H1 (cell line): Measurements from ENCODE around the gene ANKRD12. TPM values are rescaled to one million over a fixed set of nuclear protein-coding genes. Genes with fewer than 3 reads are reported as not detected.

Experiments used
- CTCF ChIA-PET: fragments of 300-600 bp; sonication (Branson Sonifier 250); formaldehyde crosslinking; loops from one replicate; lab custom pipeline; 2021; ENCODE audit not compliant: partially characterized antibody; lab: Charles Lee
- POLR2A ChIA-PET: fragments of 300-600 bp; sonication (Branson Sonifier 250); formaldehyde crosslinking; loops from one replicate; lab custom pipeline; 2021; ENCODE audit warnings: inconsistent platforms; ENCODE audit not compliant: partially characterized antibody; lab: Charles Lee
- DNase-seq, 2 experiments: peaks; one replicate each; pipeline versions ENCODE4 v3.0.0 to v3.0.0-alpha.2; 2010 to 2022; ENCODE audit warnings: low spot score in 2 of 2, low read depth in 1 of 2, mixed read lengths in 1 of 2
- FAIRE-seq: peaks from 2 replicates; lab custom pipeline; 2011; peaks lifted over from hg19 to GRCh38; lab: Jason Lieb, UNC
- H2AFZ ChIP-seq: 2 replicates; pipeline ENCODE4 v1.8.1; 2012; ENCODE audit warnings: low read length, inconsistent platforms
- H2AK5ac ChIP-seq: 2 replicates; pipeline ENCODE4 v1.6.1; 2013; ENCODE audit warnings: low read depth, low read length
- H2BK120ac ChIP-seq: replicated peaks from 2 replicates; pipeline ENCODE3; 2013; ENCODE audit warnings: low read depth, low read length, inconsistent platforms
- H2BK12ac ChIP-seq: 2 replicates; pipeline ENCODE4 v1.6.1; 2013; ENCODE audit warnings: low read depth, low read length
- H2BK15ac ChIP-seq: 2 replicates; pipeline ENCODE4 v1.6.1; 2013; ENCODE audit warnings: low read length
- H2BK20ac ChIP-seq: 2 replicates; pipeline ENCODE4 v1.6.1; 2013; ENCODE audit warnings: low read length
- H2BK5ac ChIP-seq: 2 replicates; pipeline ENCODE4 v1.6.1; 2013; ENCODE audit warnings: low read depth, low read length
- H3K14ac ChIP-seq: 2 replicates; pipeline ENCODE4 v1.6.1; 2013; ENCODE audit warnings: inconsistent platforms; ENCODE audit not compliant: insufficient read length
- H3K18ac ChIP-seq: 2 replicates; pipeline ENCODE4 v1.6.1; 2013; ENCODE audit warnings: low read length; ENCODE audit errors: extremely low read depth
- H3K23ac ChIP-seq: 2 replicates; pipeline ENCODE4 v1.6.1; 2013; ENCODE audit warnings: inconsistent platforms; ENCODE audit not compliant: insufficient read length
- H3K23me2 ChIP-seq: 2 replicates; pipeline ENCODE4 v1.6.1; 2013; ENCODE audit warnings: low read depth, low read length
- H3K27ac ChIP-seq: 2 replicates; pipeline ENCODE4 v1.6.1; 2011; ENCODE audit warnings: low read depth, low read length, inconsistent platforms
- H3K27me3 ChIP-seq, 4 experiments: replicated peaks in 1 of 4; 1 replicate in 1 of 4; 2 replicates in 3 of 4; pipeline versions ENCODE4 v1.6.1 to v1.8.1; 2011 to 2013; ENCODE audit warnings: low read length in 3 of 4, mild to moderate bottlenecking in 3 of 4, inconsistent platforms in 2 of 4, mixed read lengths in 2 of 4, moderate library complexity in 1 of 4; ENCODE audit not compliant: control insufficient read depth in 3 of 4, insufficient read depth in 3 of 4; ENCODE audit errors: extremely low read depth in 1 of 4
- H3K36me3 ChIP-seq, 4 experiments: 2 replicates each; pipeline versions ENCODE4 v1.6.1 to v1.8.1; 2011 to 2013; ENCODE audit warnings: mild to moderate bottlenecking in 4 of 4, low read length in 3 of 4, moderate library complexity in 2 of 4, control low read depth in 1 of 4, inconsistent platforms in 1 of 4; ENCODE audit not compliant: insufficient read depth in 4 of 4, control insufficient read depth in 2 of 4
- H3K4ac ChIP-seq: replicated peaks from 2 replicates; pipeline ENCODE3; 2013; ENCODE audit warnings: low read length, low read depth, mixed read lengths, inconsistent platforms; ENCODE audit not compliant: insufficient read length
- H3K4me1 ChIP-seq, 4 experiments: replicated peaks in 1 of 4; 1 replicate in 1 of 4; 2 replicates in 3 of 4; pipeline versions ENCODE4 v1.6.1 to v1.8.1; 2011 to 2013; ENCODE audit warnings: low read length in 3 of 4, inconsistent platforms in 2 of 4, mixed read lengths in 1 of 4; ENCODE audit not compliant: insufficient read depth in 4 of 4, control insufficient read depth in 3 of 4
- H3K4me2 ChIP-seq, 2 experiments: 2 replicates each; pipeline versions ENCODE4 v1.6.1 to v1.8.1; 2011 to 2013; ENCODE audit warnings: low read depth in 2 of 2, low read length in 2 of 2, control low read depth in 1 of 2, inconsistent platforms in 1 of 2, mild to moderate bottlenecking in 1 of 2; ENCODE audit not compliant: insufficient read depth in 1 of 2
- H3K4me3 ChIP-seq, 4 experiments: fragments of 200-600, 300-600 bp in 1 of 4; sonication (generic), shearing (Covaris generic), sonication (Bioruptor Twin) in 1 of 4; 2 replicates each; pipeline versions ENCODE4 v1.5.1 to v1.8.1; 2011 to 2016; ENCODE audit warnings: low read length in 4 of 4, low read depth in 3 of 4, control low read depth in 2 of 4, inconsistent platforms in 2 of 4, mild to moderate bottlenecking in 2 of 4, mixed read lengths in 1 of 4, moderate library complexity in 1 of 4; ENCODE audit not compliant: insufficient read depth in 2 of 4; ENCODE audit errors: extremely low read depth in 1 of 4
- H3K56ac ChIP-seq: replicated peaks from 2 replicates; pipeline ENCODE3; 2013; ENCODE audit warnings: low read depth, mild to moderate bottlenecking, mixed read lengths, low read length, inconsistent platforms; ENCODE audit not compliant: insufficient read length
- H3K79me1 ChIP-seq: 2 replicates; pipeline ENCODE4 v1.6.1; 2013; ENCODE audit warnings: low read depth, low read length, control low read depth
- H3K79me2 ChIP-seq, 2 experiments: 2 replicates each; pipeline versions ENCODE4 v1.6.1 to v1.8.1; 2012 to 2013; ENCODE audit warnings: low read length in 2 of 2, mild to moderate bottlenecking in 2 of 2, inconsistent platforms in 1 of 2; ENCODE audit not compliant: insufficient read depth in 2 of 2, control insufficient read depth in 1 of 2
- H3K9ac ChIP-seq, 4 experiments: replicated peaks in 1 of 4; 1 replicate in 1 of 4; 2 replicates in 3 of 4; pipeline versions ENCODE4 v1.6.1 to v1.8.1; 2011 to 2013; ENCODE audit warnings: low read depth in 3 of 4, low read length in 3 of 4, control low read depth in 2 of 4, mild to moderate bottlenecking in 2 of 4, moderate library complexity in 2 of 4, inconsistent platforms in 1 of 4; ENCODE audit errors: extremely low read depth in 1 of 4
- H3K9me3 ChIP-seq, 2 experiments: 2 replicates each; pipeline versions ENCODE4 v1.6.1 to v1.8.1; 2012 to 2013; ENCODE audit warnings: mild to moderate bottlenecking in 2 of 2, moderate library complexity in 2 of 2, control low read depth in 1 of 2, inconsistent platforms in 1 of 2, low read depth in 1 of 2, low read length in 1 of 2, mixed read lengths in 1 of 2; ENCODE audit not compliant: insufficient read depth in 2 of 2
- H4K20me1 ChIP-seq, 2 experiments: replicated peaks in 1 of 2; 2 replicates each; pipeline versions ENCODE3 to v1.8.1; 2011 to 2013; ENCODE audit warnings: inconsistent platforms in 2 of 2, low read length in 2 of 2, mild to moderate bottlenecking in 1 of 2; ENCODE audit not compliant: insufficient read depth in 2 of 2, control insufficient read depth in 1 of 2
- H4K5ac ChIP-seq: 2 replicates; pipeline ENCODE4 v1.6.1; 2013; ENCODE audit warnings: low read length, low read depth, mixed read lengths, inconsistent platforms; ENCODE audit not compliant: insufficient read length
- H4K8ac ChIP-seq: 2 replicates; pipeline ENCODE4 v1.8.0; 2013; ENCODE audit warnings: mild to moderate bottlenecking, moderate library complexity, low read length, inconsistent platforms; ENCODE audit not compliant: insufficient read depth; ENCODE audit errors: extremely low read depth
- H4K91ac ChIP-seq: replicated peaks from 2 replicates; pipeline ENCODE3; 2013; ENCODE audit warnings: low read length, mixed read lengths, inconsistent platforms; ENCODE audit not compliant: insufficient read length
- CHD2 ChIP-seq: IDR thresholded peaks from 2 replicates; pipeline ENCODE4 v1.6.1; 2012; ENCODE audit warnings: low read length, improper control_type of control experiment
- CREB1 ChIP-seq: IDR thresholded peaks from 2 replicates; pipeline ENCODE4 v1.6.1; 2012; ENCODE audit warnings: inconsistent platforms
- KDM1A ChIP-seq: fragments of 200-600, 300-600 bp; sonication (generic); IDR thresholded peaks from 2 replicates; pipeline ENCODE4 v1.7.1; 2016; ENCODE audit warnings: mild to moderate bottlenecking, low read length, borderline replicate concordance
- SP1 ChIP-seq: IDR thresholded peaks from 2 replicates; pipeline ENCODE4 v1.6.1; 2011; ENCODE audit warnings: low read depth, low read length
- TBP ChIP-seq: IDR thresholded peaks from 2 replicates; pipeline ENCODE4 v1.6.1; 2011; ENCODE audit warnings: low read depth, low read length, improper control_type of control experiment
- ZNF274 ChIP-seq: IDR thresholded peaks from 2 replicates; pipeline ENCODE4 v1.7.0; 2012; ENCODE audit warnings: low read length, borderline replicate concordance; ENCODE audit errors: extremely low read depth
- WGBS, 2 experiments: shearing (Covaris generic) in 1 of 2; methylation state at CpG; one replicate each; pipeline versions ENCODE4 v1.1.6 to v1.1.7; 2013 to 2015; ENCODE audit warnings: low lambda C conversion rate in 2 of 2, mixed read lengths in 2 of 2, inconsistent platforms in 1 of 2, low coverage in 1 of 2, missing lambda C conversion rate in 1 of 2; ENCODE audit not compliant: insufficient replicate concordance in 2 of 2, insufficient coverage in 1 of 2, insufficient read length in 1 of 2; ENCODE audit errors: extremely low coverage in 1 of 2, missing lambda C conversion rate in 1 of 2; 5-methylcytosine and 5-hydroxymethylcytosine counted together
- polyA plus RNA-seq, 7 experiments: library from polyadenylated mRNA; depleted of rRNA in 3 of 7; stranded (reverse) in 5 of 7; unstranded in 2 of 7; fragments of >200 nt in 5 of 7; fragments of 200-250 nt in 2 of 7; gene quantifications; 1 replicate in 5 of 7; 2 replicates in 1 of 7; 4 replicates in 1 of 7; pipeline versions ENCODE4 v1.2.1 to v1.2.3, GENCODE V29; 2011 to 2013; ENCODE audit warnings: missing spikeins in 2 of 7, mixed read lengths in 2 of 7
- total RNA-seq: library from RNA; stranded (reverse); fragmentation: NEBNext Ultra II Directional; extraction: Animal tissue kit (Norgen Biotek cat#: 25700); gene quantifications from 2 replicates; pipeline ENCODE4 v1.2.1, GENCODE V29; 2021
- TF ChIP-seq, protein P1 (sequence below): IDR thresholded peaks from 2 replicates; pipeline ENCODE4 v1.6.1; 2012; ENCODE audit warnings: inconsistent platforms

The ANKRD12 gene
- total and polyA plus RNA-seq, 2 of the 8 experiments (the other 6 are each of a cell fraction or from before 2014, with no cell fraction given): 2.6 to 37.9 TPM

DNA sequence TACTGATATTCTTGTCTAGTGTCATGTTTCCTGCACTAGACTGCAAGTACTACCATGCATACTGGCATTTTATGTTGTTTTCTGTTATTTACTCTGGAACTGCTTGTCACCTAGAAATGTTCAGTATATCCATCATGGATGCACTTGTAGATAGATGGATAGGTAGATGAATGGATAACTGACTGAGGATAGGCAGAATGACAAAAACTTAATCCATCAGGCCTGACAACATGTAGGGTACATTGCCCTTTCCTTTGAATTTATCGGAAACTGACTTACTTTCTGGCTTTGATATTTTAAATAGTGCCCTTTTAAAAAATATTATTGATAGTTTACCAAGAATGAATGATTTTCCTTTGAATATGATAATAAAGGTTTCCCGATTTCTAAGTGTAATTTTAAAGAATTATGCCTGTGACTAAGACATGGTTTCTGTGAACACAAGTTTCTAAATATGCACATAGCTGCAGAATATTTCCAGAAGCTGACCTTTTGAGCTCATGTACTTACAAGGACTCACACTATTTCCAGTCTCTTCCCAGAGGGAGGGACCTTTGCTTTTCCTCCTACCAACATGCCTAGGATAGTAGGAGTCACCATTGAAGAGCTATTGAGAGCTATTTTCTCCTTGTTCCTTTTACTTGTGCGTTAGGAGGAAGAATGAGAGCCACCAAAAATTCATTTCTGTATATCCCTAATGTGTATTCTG, 81.3 kb downstream of the ANKRD12 start:
- Histone ChIP-seq H3K27ac (no peak overlapping the region), H4K20me1 (no peaks in the 10 kb centered on the region), H3K23me2 (no peaks in the 10 kb centered on the region), H2BK5ac (no peak overlapping the region), H3K23ac (no peak overlapping the region), H3K4me2 (no peak overlapping the region), H2AFZ (no peak overlapping the region), H4K91ac (no peak overlapping the region), H4K5ac (no peak overlapping the region), H3K4me3 (no peak overlapping the region), H2AK5ac (no peak overlapping the region), H3K36me3 (peaks cover 0 to 4% (median 1%) of the 10 kb centered on the region in 4 experiments; a peak in 3 of 8 replicates), H3K4me1 (no peaks in the 10 kb centered on the region), H2BK120ac (no peak overlapping the region), H3K56ac (no peak overlapping the region), H2BK12ac (no peak overlapping the region), H3K14ac (no peak overlapping the region), H3K18ac (no peak overlapping the region), H2BK20ac (no peak overlapping the region), H2BK15ac (no peak overlapping the region), H3K9ac (no peak overlapping the region), H3K79me1 (no peaks in the 10 kb centered on the region), H3K79me2 (no peaks in the 10 kb centered on the region), H3K27me3 (no peaks in the 10 kb centered on the region), H3K4ac (no peak overlapping the region), H4K8ac (no peak overlapping the region), H3K9me3 (no peaks in the 10 kb centered on the region)
- DNase-seq (no peak), FAIRE-seq (no peak)
- POLR2A ChIA-PET: no interaction called here
- 94% methylated on average over 3 of the region's 3 CpGs; no CpG with 5 or more reads in 1 of the 2 experiments for WGBS, 2 experiments
- CTCF ChIA-PET: interaction anchor here (0.6 to 1.7 kb wide), 3 partner anchors 16 to 103 kb away, joined by 3 read pairs; no protein-coding TSS in a partner anchor
- TF ChIP-seq TBP (no peak), KDM1A (no peak), ZNF274 (no peak), CHD2 (no peak), SP1 (no peak), CREB1 (no peak)
- TF ChIP-seq, protein P1, sequence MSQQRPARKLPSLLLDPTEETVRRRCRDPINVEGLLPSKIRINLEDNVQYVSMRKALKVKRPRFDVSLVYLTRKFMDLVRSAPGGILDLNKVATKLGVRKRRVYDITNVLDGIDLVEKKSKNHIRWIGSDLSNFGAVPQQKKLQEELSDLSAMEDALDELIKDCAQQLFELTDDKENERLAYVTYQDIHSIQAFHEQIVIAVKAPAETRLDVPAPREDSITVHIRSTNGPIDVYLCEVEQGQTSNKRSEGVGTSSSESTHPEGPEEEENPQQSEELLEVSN: no peak
- TF ChIP-seq, all 59 proteins: peak for 0
